WTC11 (cell line): Measurements from ENCODE around the gene C6orf120. TPM values are rescaled to one million over a fixed set of nuclear protein-coding genes. Genes with fewer than 3 reads are reported as not detected.

ENCODE experiments used
- ATAC-seq: fragments of 200-7000 bp; cut with Tn5 transposase; 2 replicates; pipeline ENCODE4 v1.10.0; 2021; ENCODE audit warnings: mild to moderate bottlenecking, moderate library complexity
- CTCF ChIA-PET: fragments of 300-600 bp; sonication (Branson Sonifier 250); formaldehyde crosslinking; loops from one replicate; lab custom pipeline; 2021; ENCODE audit warnings: antibody characterized with exemption; lab: Charles Lee
- POLR2A ChIA-PET: fragments of 350-600 bp; sonication (Branson Sonifier 250); formaldehyde crosslinking; loops from one replicate; lab custom pipeline; 2021; ENCODE audit warnings: antibody characterized with exemption; lab: Charles Lee
- DNase-seq: peaks from one replicate; pipeline ENCODE4 v3.0.0; 2021; ENCODE audit warnings: low spot score
- H3K27ac Mint-ChIP-seq: 2 replicates; pipeline ENCODE4 v1.8.0; 2021; ENCODE audit warnings: mixed read lengths
- H3K27me3 Mint-ChIP-seq: 2 replicates; pipeline ENCODE4 v1.8.0; 2021; ENCODE audit warnings: low read depth, mild to moderate bottlenecking, moderate library complexity, mixed read lengths
- H3K36me3 Mint-ChIP-seq: 2 replicates; pipeline ENCODE4 v1.8.0; 2021; ENCODE audit warnings: mixed read lengths
- H3K4me1 Mint-ChIP-seq: 2 replicates; pipeline ENCODE4 v1.8.0; 2022; ENCODE audit warnings: mixed read lengths
- H3K4me3 Mint-ChIP-seq: 2 replicates; pipeline ENCODE4 v1.8.0; 2021; ENCODE audit warnings: mild to moderate bottlenecking, moderate library complexity, mixed read lengths
- H3K9me3 Mint-ChIP-seq: 2 replicates; pipeline ENCODE4 v1.8.0; 2021; ENCODE audit warnings: mixed read lengths
- ATF1 ChIP-seq: sonication (generic); formaldehyde crosslinking; IDR thresholded peaks from 2 replicates; pipeline ENCODE4 v1.8.1; 2023; ENCODE audit warnings: mild to moderate bottlenecking, moderate library complexity, missing genetic modification reagents
- JAZF1 ChIP-seq: fragments of 250-450 bp; sonication (Bioruptor Pico); IDR thresholded peaks from 2 replicates; pipeline ENCODE4 v1.9.0; 2021; ENCODE audit warnings: moderate library complexity, mild to moderate bottlenecking, inconsistent platforms
- MXD4 ChIP-seq: fragments of 250-450 bp; sonication (Bioruptor Pico); IDR thresholded peaks from 2 replicates; pipeline ENCODE4 v1.8.0; 2021; ENCODE audit warnings: mild to moderate bottlenecking, moderate library complexity, borderline replicate concordance
- NR1H2 ChIP-seq: sonication (generic); formaldehyde crosslinking; IDR thresholded peaks from 2 replicates; pipeline ENCODE4 v1.9.0; 2021; ENCODE audit warnings: mild to moderate bottlenecking, moderate library complexity, missing genetic modification reagents
- SP1 ChIP-seq: sonication (generic); formaldehyde crosslinking; conservative IDR thresholded peaks from 2 replicates; pipeline ENCODE4 v1.8.1; 2022; ENCODE audit warnings: missing genetic modification reagents
- ZNF121 ChIP-seq: sonication (generic); formaldehyde crosslinking; IDR thresholded peaks from 2 replicates; pipeline ENCODE4 v1.8.0; 2023; ENCODE audit warnings: missing genetic modification reagents
- total RNA-seq: library from RNA; stranded (reverse); gene quantifications from 3 replicates; pipeline ENCODE4 v1.2.3, GENCODE V29; 2021
- TF ChIP-seq, protein P1 (sequence below): sonication (generic); formaldehyde crosslinking; IDR thresholded peaks from 2 replicates; pipeline ENCODE4 v1.8.0; 2023; ENCODE audit warnings: missing genetic modification reagents
- TF ChIP-seq, protein P2 (sequence below): sonication (generic); formaldehyde crosslinking; IDR thresholded peaks from 2 replicates; pipeline ENCODE4 v1.8.1; 2022; ENCODE audit warnings: mild to moderate bottlenecking, missing genetic modification reagents, moderate library complexity, borderline replicate concordance
- TF ChIP-seq, protein P3 (sequence below): fragments of 250-450 bp; sonication (Bioruptor Pico); IDR thresholded peaks from 2 replicates; pipeline ENCODE4 v1.9.0; 2021; ENCODE audit warnings: moderate library complexity, mild to moderate bottlenecking, inconsistent platforms, borderline replicate concordance
- TF ChIP-seq, protein P4 (sequence below): sonication (generic); formaldehyde crosslinking; conservative IDR thresholded peaks from 2 replicates; pipeline ENCODE4 v1.8.1; 2023; ENCODE audit warnings: mild to moderate bottlenecking, low read depth, missing genetic modification reagents, moderate library complexity
- TF ChIP-seq, protein P5 (sequence below): sonication (generic); formaldehyde crosslinking; conservative IDR thresholded peaks from 2 replicates; pipeline ENCODE4 v1.8.1; 2022; ENCODE audit warnings: mild to moderate bottlenecking, missing genetic modification reagents
- TF ChIP-seq, protein P6 (sequence below): sonication (generic); formaldehyde crosslinking; IDR thresholded peaks from 2 replicates; pipeline ENCODE4 v1.8.1; 2022; ENCODE audit warnings: low read depth, missing genetic modification reagents, borderline replicate concordance
- TF ChIP-seq, protein P7 (sequence below): fragments of 250-450 bp; sonication (Bioruptor Pico); IDR thresholded peaks from 2 replicates; pipeline ENCODE4 v1.8.0; 2021; ENCODE audit warnings: mild to moderate bottlenecking
- TF ChIP-seq, protein P8 (sequence below): sonication (generic); formaldehyde crosslinking; IDR thresholded peaks from 2 replicates; pipeline ENCODE4 v1.8.0; 2022; ENCODE audit warnings: mild to moderate bottlenecking, missing genetic modification reagents
- TF ChIP-seq, protein P9 (sequence below): sonication (generic); formaldehyde crosslinking; IDR thresholded peaks from 2 replicates; pipeline ENCODE4 v1.8.1; 2022; ENCODE audit warnings: mild to moderate bottlenecking, moderate library complexity, missing genetic modification reagents
- TF ChIP-seq, protein P10 (sequence below): sonication (generic); formaldehyde crosslinking; IDR thresholded peaks from 2 replicates; pipeline ENCODE4 v1.8.1; 2023; ENCODE audit warnings: mild to moderate bottlenecking, missing genetic modification reagents
- TF ChIP-seq, protein P11 (sequence below): sonication (generic); formaldehyde crosslinking; IDR thresholded peaks from 2 replicates; pipeline ENCODE4 v1.8.1; 2023; ENCODE audit warnings: mild to moderate bottlenecking, missing genetic modification reagents, borderline replicate concordance

C6orf120 gene
- total RNA-seq, 1 experiment from 2014 or later, result 34.5 TPM

DNA sequence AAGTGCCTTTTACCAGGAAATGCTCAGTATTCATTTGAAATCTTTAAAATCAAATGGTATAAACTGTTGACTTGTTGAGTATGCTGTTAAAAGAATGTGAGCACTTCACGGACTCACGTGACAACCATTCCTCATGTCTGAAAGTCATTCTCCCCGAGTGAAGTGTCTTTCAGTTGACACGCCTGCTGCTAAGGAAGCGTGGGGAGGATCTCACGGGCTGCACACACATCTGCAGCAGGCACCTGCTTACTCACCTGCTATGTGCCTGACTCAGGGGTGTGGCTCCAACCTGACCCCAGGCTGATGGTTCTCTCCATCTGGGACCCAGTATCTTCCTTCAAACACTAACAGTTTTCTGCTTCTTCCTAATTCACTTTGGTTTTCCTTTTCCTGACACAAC, 32.8 kb upstream of the C6orf120 start:
- Mint-ChIP-seq H3K27me3 (no peaks in the 10 kb centered on the region), H3K27ac (no peak overlapping the region), H3K4me3 (no peak overlapping the region), H3K36me3 (peaks cover 75% of the 10 kb centered on the region), H3K4me1 (peaks cover 6% of the 10 kb centered on the region), H3K9me3 (no peaks in the 10 kb centered on the region)
- POLR2A ChIA-PET, result no interaction called here
- ATAC-seq, result no peak
- DNase-seq, result no peak
- CTCF ChIA-PET, result no interaction called here
- TF ChIP-seq, protein P1, sequence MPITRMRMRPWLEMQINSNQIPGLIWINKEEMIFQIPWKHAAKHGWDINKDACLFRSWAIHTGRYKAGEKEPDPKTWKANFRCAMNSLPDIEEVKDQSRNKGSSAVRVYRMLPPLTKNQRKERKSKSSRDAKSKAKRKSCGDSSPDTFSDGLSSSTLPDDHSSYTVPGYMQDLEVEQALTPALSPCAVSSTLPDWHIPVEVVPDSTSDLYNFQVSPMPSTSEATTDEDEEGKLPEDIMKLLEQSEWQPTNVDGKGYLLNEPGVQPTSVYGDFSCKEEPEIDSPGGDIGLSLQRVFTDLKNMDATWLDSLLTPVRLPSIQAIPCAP, result no peak
- TF ChIP-seq JAZF1 (CRISPR knock-in tag) (no peak), NR1H2 (CRISPR knock-in tag) (no peak), ZNF121 (CRISPR knock-in tag) (no peak)
- TF ChIP-seq, protein P2, sequence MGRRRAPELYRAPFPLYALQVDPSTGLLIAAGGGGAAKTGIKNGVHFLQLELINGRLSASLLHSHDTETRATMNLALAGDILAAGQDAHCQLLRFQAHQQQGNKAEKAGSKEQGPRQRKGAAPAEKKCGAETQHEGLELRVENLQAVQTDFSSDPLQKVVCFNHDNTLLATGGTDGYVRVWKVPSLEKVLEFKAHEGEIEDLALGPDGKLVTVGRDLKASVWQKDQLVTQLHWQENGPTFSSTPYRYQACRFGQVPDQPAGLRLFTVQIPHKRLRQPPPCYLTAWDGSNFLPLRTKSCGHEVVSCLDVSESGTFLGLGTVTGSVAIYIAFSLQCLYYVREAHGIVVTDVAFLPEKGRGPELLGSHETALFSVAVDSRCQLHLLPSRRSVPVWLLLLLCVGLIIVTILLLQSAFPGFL (CRISPR knock-in tag), result no peak

DNA sequence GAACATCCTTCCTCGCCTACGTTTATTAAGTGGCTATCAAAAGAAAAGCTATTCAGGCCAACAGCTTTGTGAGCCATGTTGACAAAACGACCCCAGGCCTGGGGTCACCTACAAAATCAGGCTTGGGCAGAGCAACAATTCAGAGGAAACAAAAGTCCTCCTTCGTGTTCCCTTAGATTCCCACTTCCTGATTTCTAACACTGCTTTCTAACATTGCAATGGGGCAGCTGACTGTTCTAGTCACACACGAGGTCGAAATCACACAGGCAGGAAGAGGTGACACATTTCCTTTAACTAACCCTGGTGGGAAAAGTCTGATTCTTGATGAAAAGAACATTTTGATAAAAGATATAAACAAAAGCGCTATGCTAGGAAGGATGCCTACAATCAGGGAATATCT, 32.0 kb upstream of the C6orf120 start:
- peaks cover 78% of the 10 kb centered on the region for H3K36me3 Mint-ChIP-seq
- ChIA-PET CTCF (no interaction called here), POLR2A (no interaction called here)
- no peak overlapping the region for H3K4me3 Mint-ChIP-seq
- DNase-seq (no peak), ATAC-seq (no peak)
- H3K27ac Mint-ChIP-seq, result no peak overlapping the region
- H3K9me3 Mint-ChIP-seq, result no peaks in the 10 kb centered on the region
- H3K27me3 Mint-ChIP-seq, result no peaks in the 10 kb centered on the region
- H3K4me1 Mint-ChIP-seq, result peaks cover 6% of the 10 kb centered on the region
- TF ChIP-seq SP1 (CRISPR knock-in tag) (no peak), ATF1 (CRISPR knock-in tag) (no peak), MXD4 (CRISPR knock-in tag) (no peak)
- TF ChIP-seq, protein P3, sequence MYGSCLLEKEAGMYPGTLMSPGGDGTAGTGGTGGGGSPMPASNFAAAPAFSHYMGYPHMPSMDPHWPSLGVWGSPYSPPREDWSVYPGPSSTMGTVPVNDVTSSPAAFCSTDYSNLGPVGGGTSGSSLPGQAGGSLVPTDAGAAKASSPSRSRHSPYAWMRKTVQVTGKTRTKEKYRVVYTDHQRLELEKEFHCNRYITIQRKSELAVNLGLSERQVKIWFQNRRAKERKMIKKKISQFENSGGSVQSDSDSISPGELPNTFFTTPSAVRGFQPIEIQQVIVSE (CRISPR knock-in tag), result no peak
- TF ChIP-seq, protein P4, sequence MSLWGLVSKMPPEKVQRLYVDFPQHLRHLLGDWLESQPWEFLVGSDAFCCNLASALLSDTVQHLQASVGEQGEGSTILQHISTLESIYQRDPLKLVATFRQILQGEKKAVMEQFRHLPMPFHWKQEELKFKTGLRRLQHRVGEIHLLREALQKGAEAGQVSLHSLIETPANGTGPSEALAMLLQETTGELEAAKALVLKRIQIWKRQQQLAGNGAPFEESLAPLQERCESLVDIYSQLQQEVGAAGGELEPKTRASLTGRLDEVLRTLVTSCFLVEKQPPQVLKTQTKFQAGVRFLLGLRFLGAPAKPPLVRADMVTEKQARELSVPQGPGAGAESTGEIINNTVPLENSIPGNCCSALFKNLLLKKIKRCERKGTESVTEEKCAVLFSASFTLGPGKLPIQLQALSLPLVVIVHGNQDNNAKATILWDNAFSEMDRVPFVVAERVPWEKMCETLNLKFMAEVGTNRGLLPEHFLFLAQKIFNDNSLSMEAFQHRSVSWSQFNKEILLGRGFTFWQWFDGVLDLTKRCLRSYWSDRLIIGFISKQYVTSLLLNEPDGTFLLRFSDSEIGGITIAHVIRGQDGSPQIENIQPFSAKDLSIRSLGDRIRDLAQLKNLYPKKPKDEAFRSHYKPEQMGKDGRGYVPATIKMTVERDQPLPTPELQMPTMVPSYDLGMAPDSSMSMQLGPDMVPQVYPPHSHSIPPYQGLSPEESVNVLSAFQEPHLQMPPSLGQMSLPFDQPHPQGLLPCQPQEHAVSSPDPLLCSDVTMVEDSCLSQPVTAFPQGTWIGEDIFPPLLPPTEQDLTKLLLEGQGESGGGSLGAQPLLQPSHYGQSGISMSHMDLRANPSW (CRISPR knock-in tag), result no peak
- TF ChIP-seq, protein P5, sequence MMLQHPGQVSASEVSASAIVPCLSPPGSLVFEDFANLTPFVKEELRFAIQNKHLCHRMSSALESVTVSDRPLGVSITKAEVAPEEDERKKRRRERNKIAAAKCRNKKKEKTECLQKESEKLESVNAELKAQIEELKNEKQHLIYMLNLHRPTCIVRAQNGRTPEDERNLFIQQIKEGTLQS (CRISPR knock-in tag), result no peak
- TF ChIP-seq, protein P6, sequence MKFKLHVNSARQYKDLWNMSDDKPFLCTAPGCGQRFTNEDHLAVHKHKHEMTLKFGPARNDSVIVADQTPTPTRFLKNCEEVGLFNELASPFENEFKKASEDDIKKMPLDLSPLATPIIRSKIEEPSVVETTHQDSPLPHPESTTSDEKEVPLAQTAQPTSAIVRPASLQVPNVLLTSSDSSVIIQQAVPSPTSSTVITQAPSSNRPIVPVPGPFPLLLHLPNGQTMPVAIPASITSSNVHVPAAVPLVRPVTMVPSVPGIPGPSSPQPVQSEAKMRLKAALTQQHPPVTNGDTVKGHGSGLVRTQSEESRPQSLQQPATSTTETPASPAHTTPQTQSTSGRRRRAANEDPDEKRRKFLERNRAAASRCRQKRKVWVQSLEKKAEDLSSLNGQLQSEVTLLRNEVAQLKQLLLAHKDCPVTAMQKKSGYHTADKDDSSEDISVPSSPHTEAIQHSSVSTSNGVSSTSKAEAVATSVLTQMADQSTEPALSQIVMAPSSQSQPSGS (CRISPR knock-in tag), result no peak
- TF ChIP-seq, protein P7, sequence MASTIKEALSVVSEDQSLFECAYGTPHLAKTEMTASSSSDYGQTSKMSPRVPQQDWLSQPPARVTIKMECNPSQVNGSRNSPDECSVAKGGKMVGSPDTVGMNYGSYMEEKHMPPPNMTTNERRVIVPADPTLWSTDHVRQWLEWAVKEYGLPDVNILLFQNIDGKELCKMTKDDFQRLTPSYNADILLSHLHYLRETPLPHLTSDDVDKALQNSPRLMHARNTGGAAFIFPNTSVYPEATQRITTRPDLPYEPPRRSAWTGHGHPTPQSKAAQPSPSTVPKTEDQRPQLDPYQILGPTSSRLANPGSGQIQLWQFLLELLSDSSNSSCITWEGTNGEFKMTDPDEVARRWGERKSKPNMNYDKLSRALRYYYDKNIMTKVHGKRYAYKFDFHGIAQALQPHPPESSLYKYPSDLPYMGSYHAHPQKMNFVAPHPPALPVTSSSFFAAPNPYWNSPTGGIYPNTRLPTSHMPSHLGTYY (CRISPR knock-in tag), result no peak
- TF ChIP-seq, protein P8, sequence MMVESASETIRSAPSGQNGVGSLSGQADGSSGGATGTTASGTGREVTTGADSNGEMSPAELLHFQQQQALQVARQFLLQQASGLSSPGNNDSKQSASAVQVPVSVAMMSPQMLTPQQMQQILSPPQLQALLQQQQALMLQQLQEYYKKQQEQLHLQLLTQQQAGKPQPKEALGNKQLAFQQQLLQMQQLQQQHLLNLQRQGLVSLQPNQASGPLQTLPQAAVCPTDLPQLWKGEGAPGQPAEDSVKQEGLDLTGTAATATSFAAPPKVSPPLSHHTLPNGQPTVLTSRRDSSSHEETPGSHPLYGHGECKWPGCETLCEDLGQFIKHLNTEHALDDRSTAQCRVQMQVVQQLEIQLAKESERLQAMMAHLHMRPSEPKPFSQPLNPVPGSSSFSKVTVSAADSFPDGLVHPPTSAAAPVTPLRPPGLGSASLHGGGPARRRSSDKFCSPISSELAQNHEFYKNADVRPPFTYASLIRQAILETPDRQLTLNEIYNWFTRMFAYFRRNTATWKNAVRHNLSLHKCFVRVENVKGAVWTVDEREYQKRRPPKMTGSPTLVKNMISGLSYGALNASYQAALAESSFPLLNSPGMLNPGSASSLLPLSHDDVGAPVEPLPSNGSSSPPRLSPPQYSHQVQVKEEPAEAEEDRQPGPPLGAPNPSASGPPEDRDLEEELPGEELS, result no peak
- TF ChIP-seq, protein P9, sequence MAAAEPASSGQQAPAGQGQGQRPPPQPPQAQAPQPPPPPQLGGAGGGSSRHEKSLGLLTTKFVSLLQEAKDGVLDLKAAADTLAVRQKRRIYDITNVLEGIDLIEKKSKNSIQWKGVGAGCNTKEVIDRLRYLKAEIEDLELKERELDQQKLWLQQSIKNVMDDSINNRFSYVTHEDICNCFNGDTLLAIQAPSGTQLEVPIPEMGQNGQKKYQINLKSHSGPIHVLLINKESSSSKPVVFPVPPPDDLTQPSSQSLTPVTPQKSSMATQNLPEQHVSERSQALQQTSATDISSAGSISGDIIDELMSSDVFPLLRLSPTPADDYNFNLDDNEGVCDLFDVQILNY (CRISPR knock-in tag), result no peak
- TF ChIP-seq, protein P10, sequence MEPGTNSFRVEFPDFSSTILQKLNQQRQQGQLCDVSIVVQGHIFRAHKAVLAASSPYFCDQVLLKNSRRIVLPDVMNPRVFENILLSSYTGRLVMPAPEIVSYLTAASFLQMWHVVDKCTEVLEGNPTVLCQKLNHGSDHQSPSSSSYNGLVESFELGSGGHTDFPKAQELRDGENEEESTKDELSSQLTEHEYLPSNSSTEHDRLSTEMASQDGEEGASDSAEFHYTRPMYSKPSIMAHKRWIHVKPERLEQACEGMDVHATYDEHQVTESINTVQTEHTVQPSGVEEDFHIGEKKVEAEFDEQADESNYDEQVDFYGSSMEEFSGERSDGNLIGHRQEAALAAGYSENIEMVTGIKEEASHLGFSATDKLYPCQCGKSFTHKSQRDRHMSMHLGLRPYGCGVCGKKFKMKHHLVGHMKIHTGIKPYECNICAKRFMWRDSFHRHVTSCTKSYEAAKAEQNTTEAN (CRISPR knock-in tag), result no peak
- TF ChIP-seq, protein P11, sequence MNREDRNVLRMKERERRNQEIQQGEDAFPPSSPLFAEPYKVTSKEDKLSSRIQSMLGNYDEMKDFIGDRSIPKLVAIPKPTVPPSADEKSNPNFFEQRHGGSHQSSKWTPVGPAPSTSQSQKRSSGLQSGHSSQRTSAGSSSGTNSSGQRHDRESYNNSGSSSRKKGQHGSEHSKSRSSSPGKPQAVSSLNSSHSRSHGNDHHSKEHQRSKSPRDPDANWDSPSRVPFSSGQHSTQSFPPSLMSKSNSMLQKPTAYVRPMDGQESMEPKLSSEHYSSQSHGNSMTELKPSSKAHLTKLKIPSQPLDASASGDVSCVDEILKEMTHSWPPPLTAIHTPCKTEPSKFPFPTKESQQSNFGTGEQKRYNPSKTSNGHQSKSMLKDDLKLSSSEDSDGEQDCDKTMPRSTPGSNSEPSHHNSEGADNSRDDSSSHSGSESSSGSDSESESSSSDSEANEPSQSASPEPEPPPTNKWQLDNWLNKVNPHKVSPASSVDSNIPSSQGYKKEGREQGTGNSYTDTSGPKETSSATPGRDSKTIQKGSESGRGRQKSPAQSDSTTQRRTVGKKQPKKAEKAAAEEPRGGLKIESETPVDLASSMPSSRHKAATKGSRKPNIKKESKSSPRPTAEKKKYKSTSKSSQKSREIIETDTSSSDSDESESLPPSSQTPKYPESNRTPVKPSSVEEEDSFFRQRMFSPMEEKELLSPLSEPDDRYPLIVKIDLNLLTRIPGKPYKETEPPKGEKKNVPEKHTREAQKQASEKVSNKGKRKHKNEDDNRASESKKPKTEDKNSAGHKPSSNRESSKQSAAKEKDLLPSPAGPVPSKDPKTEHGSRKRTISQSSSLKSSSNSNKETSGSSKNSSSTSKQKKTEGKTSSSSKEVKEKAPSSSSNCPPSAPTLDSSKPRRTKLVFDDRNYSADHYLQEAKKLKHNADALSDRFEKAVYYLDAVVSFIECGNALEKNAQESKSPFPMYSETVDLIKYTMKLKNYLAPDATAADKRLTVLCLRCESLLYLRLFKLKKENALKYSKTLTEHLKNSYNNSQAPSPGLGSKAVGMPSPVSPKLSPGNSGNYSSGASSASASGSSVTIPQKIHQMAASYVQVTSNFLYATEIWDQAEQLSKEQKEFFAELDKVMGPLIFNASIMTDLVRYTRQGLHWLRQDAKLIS (CRISPR knock-in tag), result no peak
